HEK293T (cell line): ENCODE measurements around the gene RAB11FIP4.

Experiments used
- BHLHE40 ChIP-seq: fragments of 450-650 bp; IDR thresholded peaks from 2 replicates; pipeline ENCODE4 v1.6.1; 2016; ENCODE audit warnings: mild to moderate bottlenecking, moderate library complexity, borderline replicate concordance
- CTBP1 ChIP-seq: fragments of 450-650 bp; IDR thresholded peaks from 2 replicates; pipeline ENCODE4 v1.6.1; 2016; ENCODE audit warnings: borderline replicate concordance
- FOXA1 ChIP-seq: fragments of 450-650 bp; IDR thresholded peaks from 2 replicates; pipeline ENCODE4 v1.6.1; 2016; ENCODE audit warnings: mild to moderate bottlenecking
- FOXK2 ChIP-seq: fragments of 450-650 bp; IDR thresholded peaks from 2 replicates; pipeline ENCODE4 v1.6.1; 2016; ENCODE audit warnings: mild to moderate bottlenecking
- HDGF ChIP-seq: fragments of 450-650 bp; IDR thresholded peaks from 2 replicates; pipeline ENCODE4 v1.6.1; 2017; ENCODE audit warnings: antibody characterized with exemption, borderline replicate concordance
- NFRKB ChIP-seq: fragments of 450-650 bp; IDR thresholded peaks from 2 replicates; pipeline ENCODE4 v1.6.1; 2016; ENCODE audit warnings: mild to moderate bottlenecking, moderate library complexity
- SP1 ChIP-seq: fragments of 450-650 bp; IDR thresholded peaks from 2 replicates; pipeline ENCODE4 v1.6.1; 2017
- TF ChIP-seq, protein P1 (sequence below): fragments of 450-650 bp; IDR thresholded peaks from 2 replicates; pipeline ENCODE4 v1.6.1; 2016

DNA sequence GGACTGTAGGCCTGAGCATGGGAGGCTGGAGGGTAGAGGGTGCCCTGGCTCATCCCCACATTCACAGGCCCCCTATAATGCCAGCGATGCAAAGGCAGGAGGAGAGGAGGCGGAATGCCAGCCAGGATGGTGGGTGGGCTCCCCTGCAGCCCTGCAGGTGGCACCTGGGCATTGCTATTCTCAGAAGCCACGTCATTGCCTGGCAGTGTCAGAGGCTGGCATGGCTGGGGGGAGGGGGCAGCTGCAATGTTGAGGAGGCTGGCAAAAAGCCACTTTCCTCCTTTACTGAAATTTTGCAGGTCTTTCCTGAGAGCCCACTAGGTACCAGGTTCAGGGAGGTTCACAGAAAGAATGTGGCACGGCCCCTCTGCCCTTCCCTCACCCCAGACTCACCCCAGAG is 36.2 kb downstream of the RAB11FIP4 start:
- TF ChIP-seq, protein P1, sequence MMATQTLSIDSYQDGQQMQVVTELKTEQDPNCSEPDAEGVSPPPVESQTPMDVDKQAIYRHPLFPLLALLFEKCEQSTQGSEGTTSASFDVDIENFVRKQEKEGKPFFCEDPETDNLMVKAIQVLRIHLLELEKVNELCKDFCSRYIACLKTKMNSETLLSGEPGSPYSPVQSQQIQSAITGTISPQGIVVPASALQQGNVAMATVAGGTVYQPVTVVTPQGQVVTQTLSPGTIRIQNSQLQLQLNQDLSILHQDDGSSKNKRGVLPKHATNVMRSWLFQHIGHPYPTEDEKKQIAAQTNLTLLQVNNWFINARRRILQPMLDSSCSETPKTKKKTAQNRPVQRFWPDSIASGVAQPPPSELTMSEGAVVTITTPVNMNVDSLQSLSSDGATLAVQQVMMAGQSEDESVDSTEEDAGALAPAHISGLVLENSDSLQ, result no peak
- no peak for TF ChIP-seq SP1
- TF ChIP-seq CTBP1, result no peak
- TF ChIP-seq FOXK2, result no peak
- no peak for TF ChIP-seq HDGF
- no peak for TF ChIP-seq FOXA1
- no peak for TF ChIP-seq BHLHE40
- no peak for TF ChIP-seq NFRKB
